ENCODE results near the gene CDH23.

The CDH23 gene

DNA sequence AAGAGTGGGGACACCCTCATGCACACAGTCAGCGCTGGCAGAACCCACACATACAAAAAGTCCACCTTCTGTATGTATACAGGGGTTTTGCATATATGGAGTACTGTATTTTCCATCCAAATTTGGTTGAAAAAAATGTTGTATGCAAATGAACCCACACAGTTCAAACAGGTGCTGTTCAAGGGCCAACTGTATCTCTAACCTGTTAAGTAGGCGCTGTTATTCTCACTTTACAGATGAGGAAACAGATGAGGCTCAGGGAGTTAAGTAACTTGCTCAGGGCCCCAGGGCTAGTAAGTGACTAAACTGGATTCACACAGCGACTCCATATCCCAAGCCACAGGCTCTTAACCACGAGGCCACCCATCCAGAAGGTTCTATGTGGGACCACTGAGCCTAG is 252.9 kb downstream of the CDH23 start:
- no peak overlapping the region for H3K4me3 ChIP-seq (ENCODE audit: low read depth in 1 of 2, low read length in 2 of 2)
- no peaks in the 10 kb centered on the region for H3K9me3 ChIP-seq (ENCODE audit: low read length)
- H3K4me1 ChIP-seq (ENCODE audit: insufficient read depth, low read length) = no peaks in the 10 kb centered on the region
- H3K9ac ChIP-seq (ENCODE audit: low read length) = no peak overlapping the region
- H3K27me3 ChIP-seq (ENCODE audit: control insufficient read depth in 1 of 2, insufficient read depth in 2 of 2, low read length in 2 of 2) = peaks cover 0 to 4% of the 10 kb centered on the region in 2 donors
- H3K36me3 ChIP-seq (ENCODE audit: insufficient read depth, low read length) = no peaks in the 10 kb centered on the region
- H3K27ac ChIP-seq (ENCODE audit: low read depth, low read length) = no peak overlapping the region

- H3K27me3 ChIP-seq (ENCODE audit: control insufficient read depth in 1 of 2, insufficient read depth in 2 of 2, low read length in 2 of 2) = peaks cover 0 to 4% of the 10 kb centered on the region in 2 donors
- no peak overlapping the region for H3K9ac ChIP-seq (ENCODE audit: low read length)
- no peaks in the 10 kb centered on the region for H3K4me1 ChIP-seq (ENCODE audit: insufficient read depth, low read length)
- no peaks in the 10 kb centered on the region for H3K9me3 ChIP-seq (ENCODE audit: low read length)
- no peaks in the 10 kb centered on the region for H3K36me3 ChIP-seq (ENCODE audit: insufficient read depth, low read length)
- no peak overlapping the region for H3K4me3 ChIP-seq (ENCODE audit: low read depth in 1 of 2, low read length in 2 of 2)
- H3K27ac ChIP-seq (ENCODE audit: low read depth, low read length) = no peak overlapping the region
Measured at GRCh38 chr10:71650397-71650796, 253.7 kb downstream of the CDH23 start.

DNA sequence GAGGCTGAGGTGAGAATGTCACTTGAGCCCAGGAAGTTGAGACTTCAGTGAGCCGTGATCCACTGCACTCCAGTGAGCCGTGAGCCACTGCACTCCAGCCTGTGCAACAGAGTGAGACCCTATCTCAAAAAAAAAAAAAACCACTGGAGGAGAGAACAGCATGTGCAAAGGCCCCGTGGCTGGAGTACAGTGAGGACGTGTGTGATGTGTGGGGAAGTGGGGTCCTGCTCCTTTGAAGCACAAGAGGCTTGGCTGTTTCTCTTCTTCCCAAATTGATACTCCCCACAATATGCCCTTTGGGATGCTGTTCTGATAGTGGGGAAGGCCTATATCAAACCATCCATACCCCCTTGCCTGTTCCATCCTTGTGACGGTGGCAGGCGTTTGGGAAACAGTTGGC is 254.7 kb downstream of the CDH23 start:
- Histone ChIP-seq H3K27ac (ENCODE audit: low read depth, low read length) (no peak overlapping the region), H3K27me3 (ENCODE audit: control insufficient read depth in 1 of 2, insufficient read depth in 2 of 2, low read length in 2 of 2) (no peaks in the 10 kb centered on the region), H3K4me3 (ENCODE audit: low read depth in 1 of 2, low read length in 2 of 2) (no peak overlapping the region), H3K9ac (ENCODE audit: low read length) (no peak overlapping the region), H3K9me3 (ENCODE audit: low read length) (no peaks in the 10 kb centered on the region), H3K36me3 (ENCODE audit: insufficient read depth, low read length) (no peaks in the 10 kb centered on the region), H3K4me1 (ENCODE audit: insufficient read depth, low read length) (no peaks in the 10 kb centered on the region)

DNA sequence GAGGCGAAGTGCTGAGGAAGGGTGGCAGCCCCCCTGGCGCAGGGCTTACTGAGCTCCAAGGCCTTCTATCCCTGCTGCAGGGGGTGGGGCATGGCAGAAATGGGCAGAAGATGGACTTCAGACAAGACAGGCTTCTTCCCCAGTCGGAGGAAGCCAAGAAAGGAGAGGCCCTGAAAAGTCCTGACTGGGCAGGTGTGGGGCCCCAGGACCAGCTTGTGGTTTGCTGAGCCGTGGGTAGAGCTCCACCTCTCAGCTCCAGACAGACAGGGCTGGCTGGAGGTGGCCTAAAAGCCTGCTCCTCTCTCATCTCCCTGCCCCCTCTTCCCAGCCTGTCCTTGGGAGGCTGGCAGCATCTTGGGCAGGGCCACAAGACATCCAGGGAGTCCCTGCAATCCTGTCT is 255.2 kb downstream of the CDH23 start:
- H3K9ac ChIP-seq (ENCODE audit: low read length) = no peak overlapping the region
- no peaks in the 10 kb centered on the region for H3K4me1 ChIP-seq (ENCODE audit: insufficient read depth, low read length)
- no peaks in the 10 kb centered on the region for H3K27me3 ChIP-seq (ENCODE audit: control insufficient read depth in 1 of 2, insufficient read depth in 2 of 2, low read length in 2 of 2)
- H3K9me3 ChIP-seq (ENCODE audit: low read length) = no peaks in the 10 kb centered on the region
- H3K4me3 ChIP-seq (ENCODE audit: low read depth in 1 of 2, low read length in 2 of 2) = no peak overlapping the region
- H3K27ac ChIP-seq (ENCODE audit: low read depth, low read length) = no peak overlapping the region
- H3K36me3 ChIP-seq (ENCODE audit: insufficient read depth, low read length) = no peaks in the 10 kb centered on the region

- no peaks in the 10 kb centered on the region for H3K9me3 ChIP-seq (ENCODE audit: low read length)
- no peaks in the 10 kb centered on the region for H3K4me1 ChIP-seq (ENCODE audit: insufficient read depth, low read length)
- H3K36me3 ChIP-seq (ENCODE audit: insufficient read depth, low read length) = no peaks in the 10 kb centered on the region
- H3K27me3 ChIP-seq (ENCODE audit: control insufficient read depth in 1 of 2, insufficient read depth in 2 of 2, low read length in 2 of 2) = no peaks in the 10 kb centered on the region
- no peak overlapping the region for H3K27ac ChIP-seq (ENCODE audit: low read depth, low read length)
- H3K4me3 ChIP-seq (ENCODE audit: low read depth in 1 of 2, low read length in 2 of 2) = no peak overlapping the region
- no peak overlapping the region for H3K9ac ChIP-seq (ENCODE audit: low read length)
Measured at GRCh38 chr10:71653044-71653443, 256.3 kb downstream of the CDH23 start.

DNA sequence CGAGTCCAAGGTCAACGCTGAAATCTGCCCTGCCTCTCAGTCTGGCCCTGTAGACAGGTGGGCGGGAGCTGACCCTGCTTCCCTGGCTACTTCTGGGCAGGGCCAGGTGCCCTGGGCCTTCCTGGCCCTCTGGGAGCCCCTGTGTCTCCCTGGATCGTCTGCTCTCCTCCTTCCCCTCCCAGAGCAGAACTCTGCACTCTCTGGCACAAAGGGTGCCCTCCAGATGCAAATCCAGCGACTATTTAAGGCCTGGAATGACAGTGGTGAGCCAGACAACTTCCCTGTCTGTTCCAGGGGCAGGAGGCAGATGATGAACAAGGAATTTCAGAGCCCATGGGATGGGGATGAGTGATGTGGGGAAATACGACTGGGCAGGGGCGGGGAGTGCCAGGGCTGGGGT is 259.5 kb downstream of the CDH23 start:
- H3K27ac ChIP-seq (ENCODE audit: low read depth, low read length) = no peak overlapping the region

DNA sequence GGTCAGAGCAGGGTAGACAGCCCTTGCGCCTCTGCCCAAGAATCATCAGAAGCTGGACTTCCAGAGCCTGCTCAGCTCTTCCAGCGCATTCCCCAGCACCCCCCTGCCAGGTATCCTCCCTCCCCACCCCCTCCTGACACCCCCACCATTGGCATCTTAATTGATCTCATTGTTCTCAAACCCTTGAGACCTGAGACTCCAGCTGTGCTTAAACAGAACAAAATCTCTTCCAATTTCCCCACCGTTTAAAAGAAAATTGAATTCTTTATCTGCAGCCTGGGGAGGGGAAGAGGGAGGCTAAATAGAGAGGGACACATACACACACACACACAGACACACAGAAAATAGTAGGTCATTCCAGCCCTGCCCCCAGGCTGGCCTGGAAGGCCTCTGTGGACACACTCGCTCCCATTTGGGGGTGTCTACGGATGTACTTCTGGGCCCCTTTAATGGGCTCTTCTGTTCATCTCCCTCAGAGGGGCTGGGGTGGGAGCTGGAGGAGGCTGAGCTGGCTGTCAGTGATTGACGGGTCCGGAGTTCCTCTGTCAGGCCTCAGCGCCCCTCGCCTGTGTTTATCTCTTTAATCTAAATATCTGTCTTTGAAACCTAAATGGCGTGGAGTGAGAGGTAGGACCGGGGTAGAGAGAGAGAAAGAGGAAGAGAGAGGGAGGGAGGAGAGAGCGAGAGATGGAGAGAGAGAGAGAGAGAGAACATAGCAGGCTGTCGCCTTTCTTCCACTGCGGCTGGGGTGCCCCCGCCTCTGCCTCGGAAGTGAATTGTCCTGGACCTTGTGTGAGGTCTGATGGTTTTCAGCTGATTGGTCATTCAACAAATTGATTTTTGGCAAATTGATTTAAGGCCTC is 261.1 kb downstream of the CDH23 start:
- Histone ChIP-seq H3K36me3 (ENCODE audit: insufficient read depth, low read length) (no peaks in the 10 kb centered on the region), H3K9ac (ENCODE audit: low read length) (no peak overlapping the region), H3K27ac (ENCODE audit: low read depth, low read length) (no peak overlapping the region), H3K9me3 (ENCODE audit: low read length) (no peaks in the 10 kb centered on the region), H3K27me3 (ENCODE audit: control insufficient read depth in 1 of 2, insufficient read depth in 2 of 2, low read length in 2 of 2) (no peaks in the 10 kb centered on the region), H3K4me1 (ENCODE audit: insufficient read depth, low read length) (no peaks in the 10 kb centered on the region), H3K4me3 (ENCODE audit: low read depth in 1 of 2, low read length in 2 of 2) (no peak overlapping the region)

More for the DNA sequence above, 259.5 kb downstream of the CDH23 start:
- H3K4me3 ChIP-seq (ENCODE audit: low read depth in 1 of 2, low read length in 2 of 2) = no peak overlapping the region
- H3K9ac ChIP-seq (ENCODE audit: low read length) = no peak overlapping the region
- no peaks in the 10 kb centered on the region for H3K36me3 ChIP-seq (ENCODE audit: insufficient read depth, low read length)
- H3K27me3 ChIP-seq (ENCODE audit: control insufficient read depth in 1 of 2, insufficient read depth in 2 of 2, low read length in 2 of 2) = no peaks in the 10 kb centered on the region
- H3K4me1 ChIP-seq (ENCODE audit: insufficient read depth, low read length) = no peaks in the 10 kb centered on the region
- no peaks in the 10 kb centered on the region for H3K9me3 ChIP-seq (ENCODE audit: low read length)

DNA sequence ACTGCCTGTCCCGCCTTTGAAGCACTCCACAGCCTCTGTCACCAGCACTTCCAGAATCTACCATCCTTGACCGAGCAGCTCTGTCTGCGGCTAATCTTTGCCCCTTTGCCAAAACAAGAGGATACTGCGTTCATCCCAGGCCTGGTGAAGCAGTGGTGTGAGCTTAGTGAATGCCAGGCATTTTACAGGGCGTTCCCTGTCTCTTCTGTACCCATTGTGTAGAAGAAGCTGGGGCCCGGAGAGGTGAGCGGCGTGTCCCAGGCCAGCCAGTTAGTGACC is 261.7 kb downstream of the CDH23 start:
- no peak overlapping the region for H3K27ac ChIP-seq (ENCODE audit: low read depth, low read length)
- H3K9ac ChIP-seq (ENCODE audit: low read length) = no peak overlapping the region
- no peak overlapping the region for H3K4me3 ChIP-seq (ENCODE audit: low read depth in 1 of 2, low read length in 2 of 2)
- H3K27me3 ChIP-seq (ENCODE audit: control insufficient read depth in 1 of 2, insufficient read depth in 2 of 2, low read length in 2 of 2) = no peaks in the 10 kb centered on the region
- no peaks in the 10 kb centered on the region for H3K36me3 ChIP-seq (ENCODE audit: insufficient read depth, low read length)
- no peaks in the 10 kb centered on the region for H3K4me1 ChIP-seq (ENCODE audit: insufficient read depth, low read length)
- no peaks in the 10 kb centered on the region for H3K9me3 ChIP-seq (ENCODE audit: low read length)

DNA sequence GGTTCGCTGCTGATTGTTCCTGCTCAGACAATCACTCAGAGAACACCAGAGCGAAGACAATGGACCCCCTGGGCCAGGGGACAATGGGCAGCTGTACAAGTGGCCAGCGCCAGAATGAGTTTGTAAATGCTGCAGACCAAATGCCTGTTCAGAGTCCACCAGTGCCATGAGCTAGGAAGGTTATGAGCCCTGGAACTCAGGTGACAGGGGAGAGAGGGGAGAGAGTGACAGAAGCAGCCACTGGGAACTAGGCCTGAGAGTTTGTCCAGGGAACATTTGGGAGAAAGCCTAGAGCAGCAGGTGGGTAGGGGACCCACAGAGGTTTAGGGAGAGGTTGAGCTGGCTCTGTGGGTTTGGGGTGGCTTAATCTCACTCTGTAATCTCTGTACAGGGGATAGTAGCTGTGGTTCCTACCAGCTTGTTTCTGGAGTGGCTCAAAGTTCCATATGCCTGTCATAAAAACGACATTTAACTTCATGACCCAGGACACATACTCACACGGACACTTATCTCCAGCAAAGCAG is 262.5 kb downstream of the CDH23 start:
- Histone ChIP-seq H3K27ac (ENCODE audit: low read depth, low read length) (no peak overlapping the region), H3K4me3 (ENCODE audit: low read depth in 1 of 2, low read length in 2 of 2) (no peak overlapping the region), H3K4me1 (ENCODE audit: insufficient read depth, low read length) (no peaks in the 10 kb centered on the region), H3K36me3 (ENCODE audit: insufficient read depth, low read length) (no peaks in the 10 kb centered on the region), H3K27me3 (ENCODE audit: control insufficient read depth in 1 of 2, insufficient read depth in 2 of 2, low read length in 2 of 2) (no peaks in the 10 kb centered on the region), H3K9me3 (ENCODE audit: low read length) (no peaks in the 10 kb centered on the region), H3K9ac (ENCODE audit: low read length) (no peak overlapping the region)

DNA sequence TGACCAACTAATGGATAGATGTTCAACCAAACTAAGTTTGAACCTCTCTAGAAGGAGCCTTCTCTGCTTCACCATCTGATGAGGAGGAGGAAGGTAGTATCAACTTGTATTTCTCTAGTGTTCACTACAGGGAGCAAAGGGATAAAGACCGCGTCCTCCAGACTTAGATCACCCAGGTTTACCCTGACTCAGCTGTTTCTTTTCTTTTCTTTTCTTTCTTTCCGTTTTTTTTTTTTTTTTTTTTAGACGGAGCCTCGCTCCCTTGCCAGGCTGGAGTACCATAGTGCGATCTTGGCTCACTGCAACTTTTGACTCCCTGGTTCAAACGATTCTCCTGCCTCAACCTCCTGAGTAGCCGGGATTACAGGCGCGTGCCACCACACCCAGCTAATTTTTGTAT is 263.0 kb downstream of the CDH23 start:
- H3K27me3 ChIP-seq (ENCODE audit: control insufficient read depth in 1 of 2, insufficient read depth in 2 of 2, low read length in 2 of 2) = no peaks in the 10 kb centered on the region
- H3K9ac ChIP-seq (ENCODE audit: low read length) = no peak overlapping the region
- H3K36me3 ChIP-seq (ENCODE audit: insufficient read depth, low read length) = no peaks in the 10 kb centered on the region
- no peak overlapping the region for H3K4me3 ChIP-seq (ENCODE audit: low read depth in 1 of 2, low read length in 2 of 2)
- H3K27ac ChIP-seq (ENCODE audit: low read depth, low read length) = no peak overlapping the region
- no peaks in the 10 kb centered on the region for H3K9me3 ChIP-seq (ENCODE audit: low read length)
- no peaks in the 10 kb centered on the region for H3K4me1 ChIP-seq (ENCODE audit: insufficient read depth, low read length)

DNA sequence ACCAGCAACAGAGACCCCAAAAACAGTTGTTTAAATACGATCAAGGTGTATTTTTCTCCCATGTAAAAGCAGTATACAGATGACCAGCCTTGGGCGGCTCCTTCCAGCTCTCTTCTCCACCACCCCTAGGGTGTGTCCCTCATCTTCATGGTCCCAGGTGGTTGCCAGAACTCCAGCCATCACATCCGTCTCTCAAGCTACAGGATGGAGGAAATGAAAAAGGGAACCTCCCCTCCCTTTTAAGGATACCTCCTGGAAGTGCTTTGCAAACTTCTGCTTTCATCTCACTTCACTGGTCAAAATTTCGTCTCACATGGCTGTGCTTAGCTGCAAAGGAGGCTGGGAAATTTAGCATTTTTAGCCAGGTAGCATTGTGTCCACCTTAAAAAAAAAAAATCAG is 263.6 kb downstream of the CDH23 start:
- H3K36me3 ChIP-seq (ENCODE audit: insufficient read depth, low read length) = no peaks in the 10 kb centered on the region
- H3K27me3 ChIP-seq (ENCODE audit: control insufficient read depth in 1 of 2, insufficient read depth in 2 of 2, low read length in 2 of 2) = no peaks in the 10 kb centered on the region
- H3K9me3 ChIP-seq (ENCODE audit: low read length) = no peaks in the 10 kb centered on the region
- H3K27ac ChIP-seq (ENCODE audit: low read depth, low read length) = no peak overlapping the region
- H3K9ac ChIP-seq (ENCODE audit: low read length) = no peak overlapping the region
- no peaks in the 10 kb centered on the region for H3K4me1 ChIP-seq (ENCODE audit: insufficient read depth, low read length)
- H3K4me3 ChIP-seq (ENCODE audit: low read depth in 1 of 2, low read length in 2 of 2) = no peak overlapping the region

DNA sequence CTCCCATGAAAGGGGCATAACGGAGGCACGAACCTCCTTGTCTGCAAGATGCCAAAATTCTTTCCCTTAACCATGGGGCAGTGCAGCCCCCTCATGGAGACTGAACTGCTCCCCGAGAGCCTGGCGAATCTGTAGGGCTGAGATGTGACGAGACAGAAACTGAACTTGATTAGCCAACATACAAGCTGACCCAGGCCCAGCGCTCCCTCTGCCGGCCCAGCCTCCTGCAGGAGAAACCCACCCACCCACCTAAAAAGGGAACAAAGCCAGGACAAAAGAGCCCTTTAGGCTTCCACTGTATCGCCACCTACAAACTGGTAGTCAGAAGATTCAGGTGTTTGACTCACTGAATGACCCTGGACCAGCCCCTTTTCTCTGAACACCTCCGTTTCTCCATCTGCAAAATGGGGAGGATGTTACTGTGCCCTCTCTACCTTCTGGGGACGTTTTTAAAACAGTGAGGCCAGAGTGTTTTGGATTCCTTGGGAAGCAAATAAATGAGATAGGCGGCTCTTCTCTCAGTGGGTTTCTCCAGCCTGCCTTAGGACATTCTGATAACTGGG is 264.4 kb downstream of the CDH23 start:
- no peaks in the 10 kb centered on the region for H3K9me3 ChIP-seq (ENCODE audit: low read length)
- no peak overlapping the region for H3K27ac ChIP-seq (ENCODE audit: low read depth, low read length)
- H3K4me3 ChIP-seq (ENCODE audit: low read depth in 1 of 2, low read length in 2 of 2) = no peak overlapping the region
- no peak overlapping the region for H3K9ac ChIP-seq (ENCODE audit: low read length)
- no peaks in the 10 kb centered on the region for H3K4me1 ChIP-seq (ENCODE audit: insufficient read depth, low read length)
- no peaks in the 10 kb centered on the region for H3K36me3 ChIP-seq (ENCODE audit: insufficient read depth, low read length)
- no peaks in the 10 kb centered on the region for H3K27me3 ChIP-seq (ENCODE audit: control insufficient read depth in 1 of 2, insufficient read depth in 2 of 2, low read length in 2 of 2)
